GM18868 (cell line): Measurements from ENCODE around the gene ZNF749.

ENCODE experiments used
- ATAC-seq: cut with Tn5 transposase; IDR thresholded peaks from one replicate; pipeline ENCODE4 v1.9.1; 2021; ENCODE audit warnings: mild to moderate bottlenecking, moderate library complexity; ENCODE audit not compliant: unreplicated experiment

The ZNF749 gene

DNA sequence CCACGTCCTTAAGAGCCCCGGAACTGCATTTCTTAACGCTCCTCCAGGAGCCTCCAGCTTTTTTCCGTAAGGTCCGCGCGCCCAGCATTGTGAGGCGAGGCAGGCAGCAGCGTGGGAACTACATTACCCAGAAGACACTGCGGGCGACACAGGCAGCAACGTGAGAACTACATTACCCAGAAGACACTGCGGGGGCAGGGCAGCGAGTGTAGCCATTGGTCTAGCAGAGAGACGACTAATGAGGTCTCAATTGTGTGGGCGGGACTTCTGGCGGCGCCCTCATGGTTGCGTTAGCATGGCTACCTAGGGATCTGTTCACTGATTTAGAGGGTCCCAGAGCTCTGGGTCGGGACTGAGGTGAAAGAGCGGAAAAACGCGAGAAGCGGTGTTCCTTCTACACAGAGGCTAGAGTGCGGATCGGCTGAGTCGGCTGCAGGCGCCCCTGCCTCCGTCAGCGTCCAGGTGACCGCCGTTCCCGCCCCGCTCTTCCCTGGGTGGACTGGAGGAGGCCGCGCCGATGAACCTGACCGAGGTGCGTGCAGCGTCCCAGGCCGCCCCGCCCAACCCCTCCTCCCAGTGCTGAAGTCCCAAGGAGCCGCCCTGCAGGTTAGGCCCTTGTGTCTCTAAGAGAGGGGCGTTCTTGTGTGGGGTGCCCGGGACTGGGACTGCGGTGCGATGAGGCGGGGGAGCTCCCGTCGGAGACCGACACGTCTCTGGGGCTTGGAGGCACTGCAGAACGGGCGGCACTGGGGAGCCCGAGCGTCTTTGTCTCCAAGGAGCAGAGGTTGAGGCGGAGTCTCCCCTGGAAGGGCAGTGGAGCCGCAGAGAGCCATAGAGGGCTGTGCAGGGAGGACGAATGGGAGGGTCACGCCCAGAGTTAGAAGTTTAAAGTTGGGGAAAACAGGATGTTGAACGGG is at the start of gene ZNF749:
TSS of gene ZNF749 (plus strand) at position 264 of the 917 bp plus-strand sequence. CDS start at position 518, 254 bp downstream.
- peak; percentile 97 for ATAC-seq

DNA sequence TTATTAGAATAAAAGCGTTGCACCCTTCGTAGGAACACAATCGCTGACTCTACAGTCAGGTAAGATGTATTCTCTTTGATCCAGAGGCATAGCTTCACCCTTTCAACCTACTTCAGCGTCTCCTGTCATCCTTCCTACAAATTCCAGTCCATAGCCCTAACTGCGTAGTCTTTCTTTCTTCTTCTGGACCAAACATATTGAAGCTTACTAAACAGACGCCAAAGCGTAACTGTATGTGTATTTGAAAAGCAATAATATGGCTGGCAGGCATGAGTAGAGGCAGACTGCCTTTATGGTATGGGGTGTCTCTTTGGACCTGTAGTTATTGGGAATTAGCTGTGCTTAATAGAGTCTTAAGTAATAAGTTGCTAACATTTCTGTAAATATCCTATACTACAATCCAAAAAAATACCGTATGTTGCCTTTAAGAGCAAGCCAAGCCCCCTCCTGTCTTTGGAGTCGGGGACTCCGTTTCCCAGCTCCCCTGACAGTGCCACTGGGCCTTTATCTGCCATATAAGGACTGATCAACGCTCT is 45.9 kb upstream of the ZNF749 start:
- no peak for ATAC-seq

DNA sequence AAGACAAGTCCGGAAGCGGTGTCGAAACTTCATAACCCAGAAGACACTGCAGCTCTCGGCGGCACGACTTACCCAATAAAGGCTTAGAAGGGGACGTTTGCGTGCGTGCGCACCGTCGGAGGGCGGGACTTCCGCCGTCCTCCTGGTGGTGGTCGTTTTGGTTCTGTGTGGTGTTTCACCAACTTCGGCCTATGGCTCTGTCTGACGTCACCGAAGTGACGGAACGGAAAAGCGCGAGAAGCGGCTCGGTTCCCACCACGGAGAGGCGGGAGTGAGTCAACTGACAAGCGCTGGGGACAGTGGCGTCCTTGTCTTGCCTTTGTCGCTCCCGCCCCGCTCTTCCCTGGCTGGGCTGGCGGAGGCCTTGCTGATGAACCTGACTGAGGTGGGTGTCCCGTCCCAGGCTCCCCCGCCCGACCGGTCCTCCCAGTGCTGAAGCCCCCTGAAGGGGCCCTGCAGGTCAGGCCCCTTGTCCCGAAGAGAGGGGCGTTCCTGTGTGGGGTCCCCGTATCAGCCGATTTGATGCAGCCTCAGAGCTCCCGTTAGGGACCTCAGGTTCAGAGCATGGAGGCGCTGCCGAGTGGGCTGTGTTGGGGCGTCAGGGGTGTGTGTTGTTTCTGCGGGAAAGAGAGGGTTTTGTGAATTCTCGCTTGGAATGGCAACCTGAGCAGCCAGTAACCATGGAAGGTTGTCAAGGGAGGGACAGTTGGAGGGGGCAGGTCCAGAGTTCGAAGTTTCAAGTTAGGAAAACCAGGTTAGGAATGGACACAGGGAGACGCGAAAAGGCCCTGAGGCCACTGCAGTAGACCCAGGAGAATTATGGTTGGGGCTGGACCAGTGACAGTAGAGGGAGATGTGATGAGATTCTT is 45.2 kb upstream of the ZNF749 start, which contains the start of gene ZNF548:
TSS of gene ZNF548 (plus strand) at position 125 of the 869 bp plus-strand sequence. CDS start at position 371, 246 bp downstream.
- peak; percentile 98 for ATAC-seq

DNA sequence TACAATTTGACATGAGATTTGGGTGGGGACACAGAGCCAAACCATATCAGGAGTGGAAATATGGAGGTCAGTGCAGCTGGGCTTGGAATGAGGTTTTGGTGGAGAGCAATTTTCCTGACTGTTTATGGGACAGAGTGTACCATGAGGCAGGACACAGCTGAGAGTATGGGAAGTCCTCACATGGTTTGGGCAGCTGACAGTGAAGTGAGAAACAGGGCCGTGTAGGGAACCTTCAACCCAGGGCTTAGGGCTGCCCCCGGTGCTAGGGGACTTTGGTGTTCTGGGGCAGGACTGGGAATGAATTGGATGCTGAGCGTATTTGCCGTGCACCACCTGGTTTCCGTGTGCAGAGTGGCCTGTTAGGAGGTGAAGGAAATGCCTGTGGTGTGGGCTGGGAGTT is 39.4 kb upstream of the ZNF749 start:
- no peak for ATAC-seq

DNA sequence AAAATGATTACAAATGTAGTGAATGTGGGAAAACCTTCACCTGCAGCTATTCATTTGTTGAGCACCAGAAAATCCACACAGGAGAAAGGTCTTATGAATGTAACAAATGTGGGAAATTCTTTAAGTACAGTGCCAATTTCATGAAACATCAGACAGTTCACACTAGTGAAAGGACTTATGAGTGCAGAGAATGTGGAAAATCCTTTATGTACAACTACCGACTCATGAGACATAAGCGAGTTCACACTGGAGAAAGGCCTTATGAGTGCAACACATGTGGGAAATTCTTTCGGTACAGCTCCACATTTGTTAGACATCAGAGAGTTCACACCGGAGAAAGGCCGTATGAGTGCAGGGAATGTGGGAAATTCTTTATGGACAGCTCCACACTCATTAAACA is 36.3 kb upstream of the ZNF749 start:
- ATAC-seq: no peak

DNA sequence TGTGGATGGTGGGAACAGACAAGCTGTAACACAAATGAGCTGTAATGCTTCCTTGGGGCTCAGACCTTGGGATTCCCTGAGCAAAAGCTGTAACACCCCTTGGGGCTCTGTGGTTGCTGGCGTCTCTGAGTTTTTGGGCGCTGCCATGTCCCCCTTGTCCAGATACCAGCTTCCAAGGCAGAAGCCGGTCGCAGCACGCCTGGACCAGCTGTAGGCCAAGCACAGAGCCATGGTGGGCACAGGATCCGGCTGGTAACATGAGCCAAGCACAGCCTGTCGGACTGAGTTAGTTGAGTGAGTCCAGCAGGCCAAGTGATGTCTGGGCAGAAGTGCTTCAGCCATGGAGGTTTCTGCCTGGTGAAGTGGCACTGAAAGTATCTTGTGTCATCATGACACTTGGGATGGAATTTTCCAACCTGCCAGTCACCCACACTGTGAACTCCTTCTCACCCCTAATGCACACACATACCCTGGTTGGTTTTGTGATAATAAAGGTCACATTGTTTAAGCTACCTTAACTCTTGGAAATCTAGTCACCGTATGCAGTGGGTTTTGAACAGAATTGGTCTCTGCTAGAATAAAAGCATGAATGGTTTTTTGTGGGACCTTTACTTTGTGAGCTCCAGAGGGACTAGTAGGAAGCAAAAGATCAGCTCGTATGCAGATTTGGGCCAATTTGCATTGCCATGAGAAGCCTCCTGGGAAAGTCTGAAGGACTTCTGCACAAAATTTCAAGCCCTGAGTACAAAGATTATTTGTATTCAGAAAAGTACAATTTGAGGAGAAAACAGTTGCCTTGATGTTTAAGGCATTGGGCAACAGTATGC is 31.2 kb upstream of the ZNF749 start:
- ATAC-seq: no peak

DNA sequence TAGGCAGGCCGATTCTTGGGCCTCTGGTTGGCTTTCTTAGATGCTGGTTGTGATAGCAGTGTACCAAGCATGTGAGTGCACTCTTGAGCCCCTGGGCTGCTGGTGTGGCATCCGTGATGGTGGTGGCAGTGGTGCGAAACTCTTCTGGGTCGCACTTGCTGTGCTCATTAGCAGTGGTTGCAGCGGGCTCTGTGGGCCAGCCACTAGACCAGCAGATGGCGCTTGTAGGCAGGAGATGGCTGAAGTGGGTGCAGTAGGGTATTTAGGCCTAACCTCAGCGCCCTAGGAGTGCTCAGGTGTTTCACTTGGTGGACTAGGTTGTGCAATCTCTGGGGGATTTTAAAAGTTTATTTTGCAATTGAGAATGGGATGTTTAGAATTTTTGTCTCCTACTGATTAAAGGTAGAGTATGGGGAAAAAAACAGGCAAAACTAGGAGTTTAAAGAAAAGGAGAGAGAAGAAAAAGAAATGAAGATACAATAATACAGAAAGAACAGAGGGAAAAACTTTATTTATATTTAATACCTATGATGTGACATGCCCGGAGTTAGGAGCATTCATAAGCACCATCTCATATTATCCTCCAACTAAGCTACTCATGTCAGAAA is 28.5 kb upstream of the ZNF749 start:
- ATAC-seq: no peak

DNA sequence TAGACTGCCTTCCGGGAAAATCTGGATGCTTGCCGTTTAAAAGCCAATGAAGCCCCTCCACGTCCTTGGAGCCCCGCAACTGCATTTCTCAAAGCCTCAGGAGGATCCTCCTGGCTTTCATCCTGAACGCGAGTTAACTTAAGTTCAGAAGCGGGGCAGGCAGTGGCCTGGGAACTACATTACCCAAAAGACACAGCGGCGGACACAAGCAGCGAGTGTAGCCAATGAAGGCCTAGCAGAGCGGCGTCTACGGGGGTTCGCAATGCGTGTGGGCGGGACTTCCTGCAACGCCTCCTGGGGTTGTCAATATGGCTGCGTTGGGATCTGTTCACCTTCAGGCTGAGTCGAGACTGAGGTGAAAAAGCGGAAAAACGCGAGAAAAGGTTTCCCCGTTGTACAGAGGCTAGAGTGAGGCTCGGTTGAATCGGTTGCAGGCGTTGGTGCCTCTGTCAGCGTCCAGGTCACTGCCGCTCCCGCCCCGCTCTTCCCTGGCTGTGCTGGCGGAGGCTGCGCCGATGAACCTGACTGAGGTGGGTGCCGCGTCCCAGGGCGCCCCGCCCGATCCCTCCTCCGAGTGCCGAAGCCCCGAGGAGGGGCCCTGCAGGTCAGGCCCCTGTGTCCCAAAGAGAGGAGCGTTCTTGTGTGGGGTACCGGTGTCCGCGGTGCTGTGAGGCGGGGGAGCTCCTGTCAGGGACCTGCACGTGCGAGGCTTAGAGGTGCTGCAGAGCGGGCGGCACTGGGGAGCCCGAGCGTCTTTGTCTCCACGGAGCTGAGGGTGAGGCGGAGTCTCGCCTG is 24.1 kb upstream of the ZNF749 start, which contains the start of gene ZNF17:
TSS of gene ZNF17 (plus strand) at position 285 of the 795 bp plus-strand sequence. CDS start 2,455 bp downstream, outside the sequence.
- peak; percentile 99 for ATAC-seq

DNA sequence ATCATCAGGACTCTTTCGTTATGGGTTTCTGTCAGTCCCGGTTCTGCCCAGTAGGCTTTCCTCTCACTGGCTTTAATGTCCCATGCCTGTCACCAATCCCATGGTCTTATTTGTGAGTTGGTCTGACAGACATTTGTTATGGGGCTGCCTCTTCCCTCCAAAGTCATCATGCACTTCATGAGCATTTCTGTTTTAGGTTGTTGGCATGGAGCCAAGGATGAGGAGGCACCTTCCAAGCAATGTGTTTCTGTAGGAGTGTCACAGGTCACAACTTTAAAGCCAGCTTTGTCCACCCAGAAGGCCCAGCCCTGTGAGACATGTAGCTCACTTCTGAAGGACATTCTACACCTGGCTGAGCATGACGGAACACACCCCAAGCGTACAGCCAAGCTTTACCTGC is 15.7 kb upstream of the ZNF749 start:
- no peak for ATAC-seq

DNA sequence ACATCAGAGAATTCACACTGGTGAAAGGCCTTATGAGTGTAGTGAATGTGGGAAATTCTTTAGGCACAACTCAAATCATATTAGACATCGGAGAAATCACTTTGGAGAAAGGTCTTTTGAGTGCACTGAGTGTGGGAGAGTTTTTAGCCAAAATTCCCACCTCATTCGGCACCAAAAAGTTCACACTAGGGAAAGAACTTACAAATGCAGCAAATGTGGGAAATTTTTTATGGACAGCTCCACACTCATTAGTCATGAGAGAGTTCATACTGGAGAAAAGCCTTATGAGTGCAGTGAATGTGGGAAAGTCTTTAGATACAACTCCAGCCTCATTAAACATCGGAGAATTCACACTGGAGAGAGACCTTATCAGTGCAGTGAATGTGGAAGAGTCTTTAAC is 14.1 kb upstream of the ZNF749 start:
- no peak for ATAC-seq

DNA sequence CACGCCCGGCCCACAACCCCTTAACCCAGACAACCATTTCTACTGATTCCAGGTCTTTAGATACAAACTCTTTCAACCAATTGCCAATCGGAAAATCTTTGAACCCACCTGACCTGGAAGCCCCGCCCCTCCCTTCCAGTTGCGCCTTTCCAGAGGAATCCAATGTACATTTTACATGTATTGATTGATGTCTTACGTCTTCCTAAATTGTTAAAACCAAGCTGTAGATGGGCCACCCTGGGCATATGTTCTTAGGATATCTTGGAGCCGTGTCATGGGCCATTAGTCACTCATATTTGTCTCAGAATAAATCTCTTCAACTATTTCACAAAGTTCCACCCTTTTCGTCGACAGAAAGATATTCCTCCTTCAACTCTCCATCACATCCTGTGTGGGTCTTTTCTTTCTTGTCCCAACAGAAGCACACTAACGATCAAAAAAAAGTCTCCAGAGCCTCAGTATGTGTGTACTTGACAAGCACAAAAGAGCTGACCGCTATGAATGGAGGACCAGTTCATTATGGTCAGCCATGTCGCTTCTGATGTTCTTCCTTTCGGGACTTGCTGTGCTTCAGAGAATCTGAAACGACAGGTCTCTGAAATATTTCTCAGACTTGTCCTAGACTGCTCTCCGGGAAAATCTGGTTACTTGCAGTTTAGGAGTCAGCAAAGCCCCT is 601 bp upstream of the ZNF749 start:
- peak; percentile 15 for ATAC-seq

DNA sequence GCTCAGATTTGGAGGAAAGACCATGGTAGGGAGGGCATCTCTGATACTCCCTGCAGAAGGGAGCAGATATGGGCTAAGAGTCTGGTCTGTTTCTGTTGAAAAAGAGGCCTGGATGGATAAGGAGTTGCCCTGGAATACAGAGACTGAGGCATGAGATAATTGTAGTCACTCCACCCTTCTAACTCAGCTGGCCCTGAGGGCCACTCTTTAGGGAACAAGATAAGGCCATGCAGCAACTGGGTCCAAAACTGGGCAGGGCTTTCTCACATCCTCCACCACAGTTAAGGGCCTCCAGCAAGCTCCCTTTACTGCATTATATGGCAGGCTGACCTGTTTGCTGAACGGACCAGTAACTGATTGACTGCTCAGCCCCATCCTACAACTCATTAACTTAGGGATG is 1.3 kb downstream of the ZNF749 start:
- ATAC-seq: no peak

DNA sequence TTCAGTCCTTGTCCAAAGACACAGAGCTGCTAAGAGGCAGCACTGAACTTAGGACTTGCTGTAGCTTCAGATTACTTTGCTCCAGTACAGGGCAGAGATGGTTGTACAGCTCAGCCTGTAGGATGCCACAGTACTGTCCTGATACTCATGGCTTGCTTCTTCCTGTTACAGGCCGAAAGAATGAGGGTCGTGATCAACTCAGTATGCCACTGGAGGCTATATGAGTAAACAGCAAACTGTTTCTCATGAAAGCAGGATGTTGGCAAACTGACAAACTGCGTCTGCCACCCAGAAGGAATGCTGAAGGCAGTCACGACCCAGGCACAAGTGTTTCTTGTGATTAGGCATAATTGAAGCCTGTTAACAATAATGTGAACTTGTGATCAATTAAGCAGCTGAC is 2.8 kb downstream of the ZNF749 start:
- ATAC-seq: no peak

DNA sequence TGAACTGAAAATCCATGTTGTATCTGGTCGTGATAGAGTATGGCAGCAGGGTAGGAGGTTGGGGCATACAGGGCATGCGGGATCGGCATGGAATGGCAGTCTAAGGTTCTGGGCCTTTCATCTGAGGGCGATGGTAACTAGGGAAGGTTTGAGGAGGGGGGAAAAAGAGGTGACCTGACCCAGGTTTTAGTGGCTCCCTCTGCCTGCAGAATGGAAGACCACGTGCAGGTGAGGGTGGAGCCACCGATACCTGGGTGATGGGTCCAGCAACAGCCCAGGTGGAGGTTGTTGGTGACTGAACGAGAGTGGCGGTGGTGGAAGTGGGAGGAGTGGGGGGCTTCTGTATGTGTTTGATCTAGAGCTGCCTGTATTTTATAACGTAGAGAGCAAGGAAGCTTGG is 3.8 kb downstream of the ZNF749 start:
- no peak for ATAC-seq

DNA sequence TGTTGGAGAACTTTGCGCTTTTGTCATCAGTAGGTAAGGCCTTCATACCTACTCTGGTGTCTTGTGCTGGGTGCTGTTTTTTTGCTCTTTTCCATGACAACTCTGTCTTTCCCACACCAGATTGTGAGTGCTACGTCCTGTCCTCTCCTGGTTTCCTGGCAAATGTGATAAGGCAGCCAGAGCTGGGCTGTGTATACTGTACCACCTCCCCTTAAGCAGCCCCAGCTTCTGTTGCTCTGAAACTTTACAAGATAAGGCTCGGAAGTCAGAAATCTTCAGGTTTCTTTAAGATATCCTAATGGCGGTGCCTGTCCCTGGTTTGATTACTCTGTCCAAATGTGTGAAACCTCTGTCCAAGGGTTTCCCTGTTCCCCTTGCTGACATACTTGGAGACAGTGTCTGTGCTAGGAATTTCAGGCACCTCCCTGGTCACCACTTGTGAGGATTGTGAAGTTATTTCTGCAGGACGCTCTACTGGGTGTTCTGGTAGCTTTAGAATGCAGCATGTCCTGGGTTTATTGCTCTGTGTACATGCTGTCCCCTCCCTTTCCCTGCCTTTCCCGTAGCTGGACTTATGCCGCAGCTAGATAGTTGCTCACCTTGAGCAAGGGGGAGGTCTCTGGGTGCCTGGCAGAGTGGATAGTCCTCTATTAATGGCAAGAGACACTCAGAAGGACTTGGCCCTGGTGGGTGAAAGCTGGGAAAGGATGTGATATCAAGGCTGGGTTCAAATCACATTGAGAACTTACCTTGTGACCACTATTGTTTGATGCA is 7.0 kb downstream of the ZNF749 start:
- ATAC-seq: no peak

DNA sequence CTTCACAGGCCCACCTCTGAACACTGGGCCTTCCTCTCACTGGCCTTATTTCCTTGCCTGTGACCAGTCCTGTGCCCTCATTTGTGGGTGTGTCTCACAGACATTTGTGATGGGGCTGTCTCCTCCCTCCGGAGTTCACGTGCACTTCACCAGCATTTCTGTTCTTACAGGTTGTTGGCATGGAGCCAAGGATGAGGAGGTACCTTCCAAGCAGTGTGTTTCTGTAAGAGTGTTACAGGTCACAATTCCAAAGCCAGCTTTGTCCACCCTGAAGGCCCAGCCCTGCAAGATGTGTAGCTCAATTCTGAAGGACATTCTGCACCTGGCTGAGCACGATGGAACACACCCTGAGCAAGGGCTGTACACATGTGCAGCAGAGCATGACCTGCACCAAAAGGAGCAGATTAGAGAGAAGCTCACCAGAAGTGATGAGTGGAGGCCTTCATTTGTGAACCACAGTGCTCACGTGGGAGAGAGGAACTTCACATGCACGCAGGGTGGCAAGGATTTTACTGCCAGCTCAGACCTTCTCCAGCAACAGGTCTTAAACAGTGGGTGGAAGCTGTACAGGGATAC is 8.1 kb downstream of the ZNF749 start:
- no peak for ATAC-seq

DNA sequence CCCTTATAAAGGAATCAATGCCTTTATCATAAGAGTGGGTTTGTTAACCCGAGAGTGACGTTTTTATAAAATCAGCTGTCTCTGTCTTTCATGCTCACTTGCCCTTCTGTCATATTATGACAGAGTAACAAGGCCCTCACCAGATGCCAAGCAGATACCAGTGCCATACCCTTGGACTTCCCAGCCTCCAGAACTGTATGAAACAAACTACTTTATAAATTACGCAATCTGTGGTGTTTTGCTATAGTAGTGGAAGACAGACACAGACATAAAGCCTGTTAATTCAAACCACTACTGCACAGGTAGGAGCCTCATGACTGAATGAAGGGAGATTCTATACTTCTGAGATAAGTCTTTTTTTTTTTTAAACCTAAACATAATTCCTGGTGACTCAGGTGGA is 17.2 kb downstream of the ZNF749 start:
- ATAC-seq: no peak
